Measurements from ENCODE around the gene HHAT.

DNA sequence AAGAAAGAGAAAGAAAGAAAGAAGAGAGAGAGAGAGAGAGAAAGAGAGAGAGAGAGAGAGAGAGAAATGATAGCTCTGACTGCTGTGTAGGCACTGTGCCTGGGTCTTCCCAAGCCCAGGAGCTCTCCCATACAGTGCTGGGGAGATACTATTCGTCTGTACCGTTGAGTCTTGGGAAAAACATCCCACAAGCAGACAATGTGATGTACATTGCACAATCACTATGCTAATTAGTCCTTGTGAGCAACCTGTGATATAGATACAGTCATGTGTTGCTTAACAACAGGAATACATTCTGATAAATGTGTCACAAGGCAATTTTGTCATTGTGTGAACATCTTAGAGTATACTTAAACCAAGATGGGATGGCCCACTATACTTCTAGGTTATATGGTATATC, 381.0 kb downstream of the HHAT start:
- TF ChIP-seq MYC (IDR thresholded peaks at IDR 0.05; ENCODE audit: low read depth, low read length): no peak
- TF ChIP-seq, protein P1, sequence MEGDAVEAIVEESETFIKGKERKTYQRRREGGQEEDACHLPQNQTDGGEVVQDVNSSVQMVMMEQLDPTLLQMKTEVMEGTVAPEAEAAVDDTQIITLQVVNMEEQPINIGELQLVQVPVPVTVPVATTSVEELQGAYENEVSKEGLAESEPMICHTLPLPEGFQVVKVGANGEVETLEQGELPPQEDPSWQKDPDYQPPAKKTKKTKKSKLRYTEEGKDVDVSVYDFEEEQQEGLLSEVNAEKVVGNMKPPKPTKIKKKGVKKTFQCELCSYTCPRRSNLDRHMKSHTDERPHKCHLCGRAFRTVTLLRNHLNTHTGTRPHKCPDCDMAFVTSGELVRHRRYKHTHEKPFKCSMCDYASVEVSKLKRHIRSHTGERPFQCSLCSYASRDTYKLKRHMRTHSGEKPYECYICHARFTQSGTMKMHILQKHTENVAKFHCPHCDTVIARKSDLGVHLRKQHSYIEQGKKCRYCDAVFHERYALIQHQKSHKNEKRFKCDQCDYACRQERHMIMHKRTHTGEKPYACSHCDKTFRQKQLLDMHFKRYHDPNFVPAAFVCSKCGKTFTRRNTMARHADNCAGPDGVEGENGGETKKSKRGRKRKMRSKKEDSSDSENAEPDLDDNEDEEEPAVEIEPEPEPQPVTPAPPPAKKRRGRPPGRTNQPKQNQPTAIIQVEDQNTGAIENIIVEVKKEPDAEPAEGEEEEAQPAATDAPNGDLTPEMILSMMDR (IDR thresholded peaks at IDR 0.05; ENCODE audit: low read depth, low read length): no peak
- no peak for TF ChIP-seq POLR2A (IDR thresholded peaks at IDR 0.05; ENCODE audit: extremely low read depth, insufficient read length)
- TF ChIP-seq, protein P2, sequence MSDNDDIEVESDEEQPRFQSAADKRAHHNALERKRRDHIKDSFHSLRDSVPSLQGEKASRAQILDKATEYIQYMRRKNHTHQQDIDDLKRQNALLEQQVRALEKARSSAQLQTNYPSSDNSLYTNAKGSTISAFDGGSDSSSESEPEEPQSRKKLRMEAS (IDR thresholded peaks at IDR 0.05; ENCODE audit: low read depth, low read length): no peak
